GM18526 (cell line): Measurements from ENCODE around the gene GCNT1.

ENCODE experiments used
- POLR2A ChIP-seq: IDR thresholded peaks from 3 replicates; pipeline ENCODE4 v1.6.1; 2011; ENCODE audit not compliant: insufficient read length; ENCODE audit errors: extremely low read depth

Gene GCNT1

DNA sequence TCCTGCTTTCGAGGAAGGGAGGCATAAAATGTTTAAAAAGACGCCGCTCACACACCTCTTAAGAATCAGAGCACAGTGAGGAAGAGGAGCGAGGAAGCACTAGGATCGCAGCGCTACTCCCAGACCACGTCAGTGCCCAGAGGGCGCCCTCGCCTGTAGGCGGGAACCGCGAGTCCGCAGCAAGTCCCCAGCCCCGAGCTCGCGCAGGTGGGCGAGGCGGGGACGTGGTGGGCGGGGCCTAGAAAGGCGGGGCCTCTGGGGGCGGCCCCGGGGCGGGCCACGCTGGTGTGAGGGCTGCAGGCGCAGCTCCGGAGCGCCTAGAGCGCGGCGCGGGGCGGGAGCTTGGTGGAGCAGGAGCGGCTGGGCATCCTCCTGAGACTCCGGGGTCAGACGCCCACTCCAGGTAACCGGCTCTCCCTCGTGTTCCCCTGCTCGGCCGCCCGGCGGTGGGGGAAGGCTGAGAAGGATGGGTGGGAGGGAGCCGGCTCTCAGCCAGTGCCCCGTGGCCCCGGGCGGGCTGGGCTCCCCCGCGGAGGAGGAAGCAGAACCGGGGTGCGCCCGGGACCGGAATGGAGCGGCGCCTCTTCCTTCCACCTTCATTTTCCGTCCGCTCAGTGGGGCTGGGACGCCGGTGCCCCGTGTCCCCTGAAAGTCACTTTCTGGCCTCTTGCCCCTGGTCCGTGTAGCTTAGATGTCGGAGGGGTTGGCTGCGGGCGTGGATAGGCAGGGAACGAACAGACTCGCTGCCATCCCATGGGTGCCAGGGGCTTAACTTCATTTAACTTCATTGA, at the start of gene GCNT1:
Gene GCNT1, plus strand, starts transcription at position 280 of the 791 bp plus-strand sequence. CDS start 43,200 bp downstream, outside the sequence.
- peak; percentile 56 for TF ChIP-seq POLR2A

DNA sequence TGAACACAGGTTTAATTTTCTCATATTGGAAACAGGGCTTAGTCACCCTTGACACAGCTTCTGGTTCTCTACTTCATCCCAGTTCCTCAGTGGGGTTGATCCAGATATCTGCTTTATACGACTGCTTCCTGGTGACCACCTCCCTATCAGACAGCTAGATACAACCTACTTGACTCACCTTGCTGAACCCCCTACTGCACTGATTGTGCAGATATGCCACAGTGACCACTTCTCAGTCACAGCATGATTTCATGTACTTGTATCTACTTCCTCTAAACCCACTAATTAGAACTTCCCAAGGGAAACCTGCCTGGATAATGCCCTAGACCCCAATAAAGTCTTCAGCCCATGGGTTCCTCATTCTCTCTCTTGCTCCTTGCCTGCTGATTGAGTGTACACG, 46.3 kb upstream of the GCNT1 start:
- TF ChIP-seq POLR2A = no peak

DNA sequence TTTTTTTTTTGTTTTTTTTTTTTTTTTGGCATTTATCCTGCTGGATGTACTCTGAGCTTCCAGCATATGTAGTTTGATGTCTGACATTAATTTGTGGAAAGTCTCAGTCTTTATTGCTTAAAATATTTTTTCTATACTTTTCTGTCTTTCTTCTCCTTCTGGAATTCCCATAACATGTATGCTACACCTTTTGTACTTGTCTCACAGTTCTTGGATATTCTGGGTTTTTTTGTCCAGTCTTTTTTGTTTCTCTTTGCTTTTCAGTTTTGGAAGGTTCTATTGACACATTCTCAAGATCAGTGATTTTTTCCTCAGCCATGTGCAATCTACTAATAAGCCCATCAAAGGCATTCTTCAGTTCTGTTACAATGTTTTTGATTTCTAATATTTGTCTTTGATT, 45.3 kb upstream of the GCNT1 start:
- no peak for TF ChIP-seq POLR2A

DNA sequence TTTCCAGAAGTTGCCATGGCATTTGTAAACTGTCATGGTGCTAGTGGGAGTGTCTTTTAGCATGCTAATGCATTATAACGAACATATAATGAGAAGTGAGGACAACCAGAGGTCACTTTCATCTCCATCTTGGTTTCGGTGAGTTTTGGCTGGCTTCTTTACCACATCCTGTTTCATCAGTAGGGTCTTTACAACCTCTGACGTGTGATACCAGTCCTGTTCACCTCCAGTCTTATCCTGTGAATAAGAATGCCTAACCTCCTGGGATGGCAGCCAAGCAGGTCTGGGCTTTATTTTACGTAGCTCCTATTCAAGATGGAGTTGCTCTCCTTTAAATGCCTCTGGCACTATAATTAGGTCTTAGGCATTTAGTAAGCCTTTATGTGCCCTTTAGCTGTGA, 44.3 kb upstream of the GCNT1 start:
- no peak for TF ChIP-seq POLR2A

DNA sequence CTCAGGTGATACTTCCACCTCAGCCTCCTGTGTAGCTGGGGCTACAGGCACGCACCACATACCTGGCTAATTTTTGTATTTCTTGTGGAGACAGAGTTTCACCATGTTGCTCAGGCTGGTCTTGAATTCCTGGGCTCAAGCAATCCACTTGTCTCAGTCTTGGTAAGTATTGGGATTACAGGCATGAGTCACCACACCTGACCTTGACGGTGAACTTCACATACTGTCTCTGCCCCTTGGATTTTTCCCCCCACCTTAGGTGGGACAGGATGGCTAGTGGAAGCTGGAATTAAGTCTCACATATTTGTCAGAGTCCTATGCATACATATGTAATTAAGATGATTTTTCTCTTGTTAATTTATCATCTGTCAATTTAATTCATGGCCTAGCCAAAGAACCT, 43.8 kb upstream of the GCNT1 start:
- TF ChIP-seq POLR2A = no peak

DNA sequence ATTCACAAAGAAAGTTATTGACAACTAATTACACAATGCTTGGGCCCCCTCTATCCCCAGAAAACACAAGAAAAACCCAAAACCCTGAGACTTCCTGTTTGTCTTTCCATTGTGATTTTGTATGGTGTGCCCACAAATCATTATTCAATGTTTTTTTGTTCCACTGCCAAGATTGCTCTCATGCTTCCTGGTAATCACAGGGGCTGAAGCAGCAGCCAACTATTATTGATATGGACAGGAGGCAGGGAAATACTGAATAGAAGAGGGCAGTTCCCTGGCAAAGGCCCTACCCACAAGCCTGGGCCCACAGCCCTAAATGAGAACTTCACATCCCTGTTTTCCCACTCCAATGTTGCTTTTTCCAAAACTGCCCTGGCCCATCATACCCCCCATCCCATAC, 43.3 kb upstream of the GCNT1 start:
- TF ChIP-seq POLR2A = no peak

DNA sequence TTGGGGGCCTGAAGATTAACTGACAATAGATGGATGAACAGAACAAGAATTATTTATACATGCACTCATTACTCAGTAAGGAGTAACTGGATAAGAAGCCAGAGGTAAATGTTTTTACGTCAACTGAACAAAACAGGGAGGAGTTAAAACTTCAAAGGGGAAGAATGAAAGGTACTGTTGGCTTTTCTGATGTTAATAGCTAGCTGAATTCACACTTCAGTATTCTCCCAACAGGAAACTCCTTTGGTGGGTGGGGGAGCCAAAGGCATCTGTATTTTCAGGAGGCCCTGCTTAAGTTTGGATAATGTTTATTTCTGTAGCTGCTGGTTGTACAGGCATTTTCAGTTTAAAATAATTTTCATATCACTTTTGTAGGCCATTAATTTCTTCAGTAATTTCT, 41.6 kb upstream of the GCNT1 start:
- TF ChIP-seq POLR2A = no peak

DNA sequence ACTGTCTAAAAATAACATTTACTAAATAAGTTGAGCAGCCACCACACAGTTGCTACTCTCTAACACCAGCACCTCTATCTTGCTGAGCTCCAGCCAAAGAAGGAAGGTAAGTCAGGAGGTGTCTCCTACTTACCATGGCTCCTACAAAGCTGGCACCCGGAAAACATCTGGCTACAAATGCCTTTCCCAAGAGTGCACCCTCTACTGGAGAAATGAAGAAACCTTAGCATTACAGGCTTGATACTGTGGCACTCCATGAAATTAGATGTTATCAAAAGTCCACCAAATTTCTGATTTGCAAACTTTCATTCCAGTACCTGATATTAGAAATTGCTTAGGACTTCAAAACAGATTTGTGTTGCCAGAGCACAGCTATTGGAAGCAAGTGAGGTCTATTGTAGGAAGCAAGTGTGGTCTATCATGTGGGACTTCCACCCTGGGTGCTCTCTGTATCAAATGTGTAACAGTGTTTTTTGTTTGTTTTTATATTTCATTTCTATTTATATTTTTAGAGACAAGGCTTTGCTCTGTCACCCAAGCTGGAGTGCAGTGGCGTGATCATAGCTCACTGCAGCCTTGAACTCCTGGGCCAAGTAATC, 39.1 kb upstream of the GCNT1 start:
- no peak for TF ChIP-seq POLR2A

DNA sequence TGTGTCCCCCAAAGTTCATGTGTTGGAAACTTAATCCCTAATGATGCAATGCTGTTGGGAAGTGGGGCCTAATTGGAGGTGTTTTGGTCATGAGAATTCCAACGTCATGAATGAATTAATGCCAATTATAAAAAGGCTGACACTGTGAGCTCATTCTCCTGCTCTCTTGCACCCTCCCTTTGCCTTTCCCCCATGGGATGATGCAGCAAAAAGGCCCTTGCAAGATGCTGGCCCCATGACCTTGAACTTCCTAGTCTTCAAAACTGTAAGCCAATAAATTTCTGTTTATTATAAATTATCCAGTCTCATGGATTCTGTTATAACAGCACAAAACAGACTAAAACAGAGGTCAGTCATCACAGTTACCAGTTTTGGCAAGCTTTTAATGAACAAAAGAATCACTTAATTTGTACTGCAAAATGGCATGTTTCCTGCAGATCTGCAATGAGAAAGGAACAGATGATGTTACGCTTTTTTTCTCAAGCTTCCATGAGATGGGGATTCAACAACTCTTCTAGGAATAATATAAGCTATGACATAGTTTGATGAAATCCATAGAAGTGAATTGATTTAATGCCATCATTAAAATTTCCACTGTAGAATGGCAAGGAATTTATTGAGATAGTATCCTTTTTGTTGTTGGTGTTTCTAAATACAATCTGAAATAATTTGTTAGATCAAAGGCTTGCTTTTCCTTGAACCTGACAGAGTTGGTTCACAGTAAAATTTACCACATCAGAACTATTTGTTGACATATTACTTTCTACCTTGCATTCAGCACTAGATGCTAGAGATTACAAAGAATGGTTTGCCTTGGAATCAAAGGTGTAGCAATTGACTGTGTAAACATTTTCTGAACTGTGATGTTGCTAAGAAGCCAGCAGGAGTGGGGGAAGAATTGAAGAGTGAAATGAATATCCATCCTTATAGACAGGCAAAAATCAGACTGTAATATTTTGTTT, 35.5 kb upstream of the GCNT1 start:
- no peak for TF ChIP-seq POLR2A

DNA sequence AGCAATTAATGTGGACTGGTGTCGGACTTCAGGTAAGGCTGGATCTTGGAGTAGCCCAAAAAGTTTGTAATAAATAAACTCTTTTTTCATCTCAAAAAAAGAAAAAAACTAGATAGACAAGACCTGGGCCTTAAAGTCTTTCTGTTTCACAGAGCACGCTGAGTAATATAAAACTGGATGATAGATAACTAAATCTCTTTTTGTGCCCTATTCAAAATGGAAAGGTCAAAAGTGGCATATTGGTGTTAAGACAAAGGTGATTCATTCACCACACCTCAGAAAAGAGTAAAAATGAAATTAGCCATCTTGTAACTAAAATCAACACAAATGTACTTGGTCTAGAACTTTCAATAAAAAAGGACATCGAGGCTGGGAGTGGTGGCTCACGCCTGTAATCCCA, 34.5 kb upstream of the GCNT1 start:
- TF ChIP-seq POLR2A = no peak

DNA sequence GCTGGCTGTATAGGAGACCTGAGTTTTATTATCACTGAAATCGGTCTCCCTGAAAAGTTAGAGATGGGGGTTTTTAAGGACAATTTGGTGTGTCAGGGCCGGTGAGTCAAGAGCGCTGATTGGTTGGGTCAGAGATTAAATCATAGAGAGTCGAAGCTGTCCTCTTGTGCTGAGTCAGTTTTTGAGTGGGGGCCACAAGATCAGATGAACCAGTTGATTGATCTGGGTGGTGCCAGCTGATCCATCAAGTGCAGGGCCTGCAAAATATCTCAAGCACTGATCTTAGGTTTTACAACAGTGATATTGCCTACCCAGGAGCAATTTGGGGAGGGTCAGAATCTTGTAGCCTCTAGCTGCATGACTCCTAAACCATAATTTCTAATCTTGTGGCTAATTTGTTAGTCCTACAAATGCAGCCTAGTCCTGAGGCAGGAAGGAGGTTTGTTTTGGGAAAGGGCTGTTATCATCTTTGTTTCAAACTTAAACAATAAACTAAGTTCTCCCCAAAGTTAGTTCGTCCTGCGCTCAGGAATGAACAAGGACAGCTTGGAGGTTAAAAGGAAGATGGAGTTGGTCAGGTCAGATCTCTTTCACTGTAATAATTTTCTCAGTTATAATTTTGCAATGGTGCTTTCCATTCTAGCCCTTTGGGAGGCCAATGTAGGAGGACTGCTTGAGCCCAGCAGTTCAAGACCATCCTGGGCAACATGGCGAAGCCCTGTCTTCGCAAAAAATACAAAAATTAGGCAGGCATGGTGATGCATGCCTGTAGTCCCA, 33.1 kb upstream of the GCNT1 start:
- TF ChIP-seq POLR2A = no peak

DNA sequence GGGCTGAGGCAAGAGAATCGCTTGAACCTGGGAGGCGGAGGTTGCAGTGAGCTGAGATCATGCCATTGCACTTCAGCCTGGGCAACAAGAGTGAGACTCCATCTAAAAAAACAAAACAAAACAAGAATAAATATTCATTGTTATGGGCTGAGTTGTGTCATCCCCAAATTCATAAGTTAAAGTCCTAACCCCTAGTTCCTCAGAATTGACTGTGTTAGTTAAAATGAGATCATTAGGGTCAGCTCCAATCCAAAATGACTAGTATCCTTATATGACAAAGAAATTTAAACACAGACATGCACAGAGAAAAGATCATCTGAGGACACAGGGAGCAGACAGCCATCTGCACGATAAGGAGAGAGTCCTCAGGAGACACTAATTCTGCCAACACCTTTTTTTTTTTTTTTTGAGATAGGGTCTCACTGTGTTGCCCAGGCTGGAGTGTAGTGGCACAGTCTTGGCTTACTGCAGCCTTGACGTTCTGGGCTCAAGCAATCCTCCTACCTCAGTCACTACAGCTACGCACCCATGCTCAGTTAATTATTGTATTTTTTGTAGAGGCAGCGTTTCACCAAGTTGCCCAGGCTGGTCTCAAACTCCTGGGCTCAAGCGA, 32.1 kb upstream of the GCNT1 start:
- TF ChIP-seq POLR2A = no peak

DNA sequence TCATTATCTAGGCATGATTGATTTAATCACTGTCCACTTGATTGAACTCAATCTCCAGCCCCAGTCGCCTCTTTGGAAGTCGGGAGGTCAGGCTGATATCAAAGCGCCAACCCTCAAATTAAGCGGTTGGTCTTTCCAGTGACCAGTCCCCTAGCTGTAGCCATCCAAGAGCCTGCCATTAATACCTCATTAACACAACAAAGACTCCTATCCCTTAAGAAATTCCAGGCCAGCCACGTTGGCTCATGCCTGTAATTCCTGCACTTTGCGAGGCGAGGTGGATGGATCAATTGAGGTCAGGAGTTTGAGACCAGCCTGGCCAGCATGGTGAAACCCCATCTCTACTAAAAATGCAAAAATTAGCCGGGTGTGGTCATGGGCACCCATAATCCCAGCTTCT, 27.4 kb upstream of the GCNT1 start:
- TF ChIP-seq POLR2A = no peak

DNA sequence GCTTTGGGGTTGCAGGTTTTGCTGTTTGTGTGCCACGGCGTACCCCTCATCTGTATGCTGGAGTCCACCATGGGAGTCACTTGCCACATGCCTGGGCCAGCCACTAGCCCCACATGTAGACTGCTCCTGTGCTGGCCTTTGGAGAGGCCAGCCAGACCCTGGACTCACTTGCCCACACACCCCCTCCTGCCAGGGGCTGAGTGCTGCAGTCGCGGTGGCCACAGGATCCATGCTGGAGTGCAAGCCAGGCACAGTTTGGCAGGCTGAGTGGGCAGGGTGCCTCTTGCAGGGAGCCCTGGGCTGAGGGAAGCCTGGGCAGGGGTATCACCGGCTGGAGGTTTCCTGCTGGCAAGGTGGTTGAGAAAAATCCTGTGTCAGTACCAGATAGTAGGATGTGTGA, 25.6 kb upstream of the GCNT1 start:
- TF ChIP-seq POLR2A = no peak

DNA sequence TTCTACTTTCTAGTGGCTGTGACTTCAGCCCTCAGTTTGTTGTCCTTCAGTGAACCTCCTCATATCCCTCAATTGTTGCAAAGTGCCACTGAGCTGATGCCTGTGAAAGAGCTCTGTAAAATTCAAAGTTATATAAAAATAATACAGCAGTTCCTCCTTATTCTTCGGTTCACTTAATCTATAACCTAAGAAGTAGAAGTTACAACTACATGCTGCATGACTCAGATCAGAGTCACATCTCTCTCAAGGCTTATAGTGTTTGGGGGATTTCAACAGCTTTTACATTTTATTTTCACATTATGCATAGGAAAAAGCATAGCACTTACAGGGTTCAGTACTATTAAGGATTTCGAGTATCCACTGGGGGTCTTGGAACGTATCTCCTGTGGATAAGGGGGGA, 25.1 kb upstream of the GCNT1 start:
- TF ChIP-seq POLR2A = no peak
